Cardiac muscle cell (in vitro differentiated cells and primary cell): ENCODE data around the gene ZMYND8. TPM values are rescaled to one million over a fixed set of nuclear protein-coding genes. Genes with fewer than 3 reads are reported as not detected.
A peak's percentile ranks its signal among the peaks of the same experiment; 100 is the strongest.

Experiments
- DNase-seq, 2 donors: peaks; one replicate each; pipeline versions ENCODE4 v3.0.0 to v3.0.0-alpha.2; 2010 to 2017; ENCODE audit warnings: low read depth in 1 of 2, low spot score in 1 of 2
- H3K27ac ChIP-seq: fragments of 200-600 bp; sonication (generic); 2 replicates; pipeline ENCODE4 v1.5.1; 2016
- H3K27me3 ChIP-seq: fragments of 200-600 bp; sonication (generic); 2 replicates; pipeline ENCODE4 v1.6.0; 2016; ENCODE audit warnings: control low read depth
- H3K36me3 ChIP-seq: fragments of 200-600 bp; sonication (generic); 2 replicates; pipeline ENCODE4 v1.5.1; 2016; ENCODE audit warnings: control low read depth
- H3K4me1 ChIP-seq: fragments of 200-600 bp; sonication (generic); 2 replicates; pipeline ENCODE4 v1.8.1; 2017; ENCODE audit warnings: low read depth, mild to moderate bottlenecking, mixed run types
- H3K4me3 ChIP-seq: fragments of 200-600 bp; sonication (generic); 2 replicates; pipeline ENCODE4 v1.5.1; 2016; ENCODE audit warnings: mild to moderate bottlenecking
- H3K9me3 ChIP-seq: fragments of 200-600 bp; sonication (generic); 2 replicates; pipeline ENCODE4 v1.5.1; 2017; ENCODE audit warnings: low read depth, mild to moderate bottlenecking, control low read depth
- polyA plus RNA-seq: library from polyadenylated mRNA; unstranded; fragments of >200 nt; fragmentation: Nextera tagmentation; extraction: Ambion mirVana; gene quantifications from 2 replicates; pipeline ENCODE4 v1.2.1, GENCODE V29; 2016
- total RNA-seq: library from RNA; depleted of rRNA; stranded (reverse); fragments of >200 nt; gene quantifications from 2 replicates; pipeline ENCODE4 v1.2.3, GENCODE V29; 2016
- TF ChIP-seq, protein P1 (sequence below): IDR thresholded peaks from 2 replicates; pipeline ENCODE4 v1.5.1; 2012; ENCODE audit warnings: low read depth, mild to moderate bottlenecking, low read length

Gene ZMYND8
- total and polyA plus RNA-seq, 2 experiments from 2014 or later: 27.5 to 45.0 TPM

- no peak overlapping the region for H3K27ac ChIP-seq
- no peaks in the 10 kb centered on the region for H3K36me3 ChIP-seq
- no peaks in the 10 kb centered on the region for H3K27me3 ChIP-seq
- no peaks in the 10 kb centered on the region for H3K9me3 ChIP-seq
- H3K4me3 ChIP-seq: no peak overlapping the region
- peaks cover 21% of the 10 kb centered on the region for H3K4me1 ChIP-seq
- no peak for DNase-seq
- TF ChIP-seq, protein P1, sequence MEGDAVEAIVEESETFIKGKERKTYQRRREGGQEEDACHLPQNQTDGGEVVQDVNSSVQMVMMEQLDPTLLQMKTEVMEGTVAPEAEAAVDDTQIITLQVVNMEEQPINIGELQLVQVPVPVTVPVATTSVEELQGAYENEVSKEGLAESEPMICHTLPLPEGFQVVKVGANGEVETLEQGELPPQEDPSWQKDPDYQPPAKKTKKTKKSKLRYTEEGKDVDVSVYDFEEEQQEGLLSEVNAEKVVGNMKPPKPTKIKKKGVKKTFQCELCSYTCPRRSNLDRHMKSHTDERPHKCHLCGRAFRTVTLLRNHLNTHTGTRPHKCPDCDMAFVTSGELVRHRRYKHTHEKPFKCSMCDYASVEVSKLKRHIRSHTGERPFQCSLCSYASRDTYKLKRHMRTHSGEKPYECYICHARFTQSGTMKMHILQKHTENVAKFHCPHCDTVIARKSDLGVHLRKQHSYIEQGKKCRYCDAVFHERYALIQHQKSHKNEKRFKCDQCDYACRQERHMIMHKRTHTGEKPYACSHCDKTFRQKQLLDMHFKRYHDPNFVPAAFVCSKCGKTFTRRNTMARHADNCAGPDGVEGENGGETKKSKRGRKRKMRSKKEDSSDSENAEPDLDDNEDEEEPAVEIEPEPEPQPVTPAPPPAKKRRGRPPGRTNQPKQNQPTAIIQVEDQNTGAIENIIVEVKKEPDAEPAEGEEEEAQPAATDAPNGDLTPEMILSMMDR: no peak
Measured at GRCh38 chr20:47365023-47365764, 8.7 kb upstream of the ZMYND8 start.

- peak overlapping the region; percentile 98 for H3K27ac ChIP-seq
- no peak overlapping the region for H3K4me3 ChIP-seq
- H3K9me3 ChIP-seq: no peaks in the 10 kb centered on the region
- peaks cover 46% of the 10 kb centered on the region for H3K4me1 ChIP-seq
- no peaks in the 10 kb centered on the region for H3K36me3 ChIP-seq
- DNase-seq: no peak
- H3K27me3 ChIP-seq: no peaks in the 10 kb centered on the region
- TF ChIP-seq, protein P1: no peak
Measured at GRCh38 chr20:47362361-47363219, 6.1 kb upstream of the ZMYND8 start.

DNA sequence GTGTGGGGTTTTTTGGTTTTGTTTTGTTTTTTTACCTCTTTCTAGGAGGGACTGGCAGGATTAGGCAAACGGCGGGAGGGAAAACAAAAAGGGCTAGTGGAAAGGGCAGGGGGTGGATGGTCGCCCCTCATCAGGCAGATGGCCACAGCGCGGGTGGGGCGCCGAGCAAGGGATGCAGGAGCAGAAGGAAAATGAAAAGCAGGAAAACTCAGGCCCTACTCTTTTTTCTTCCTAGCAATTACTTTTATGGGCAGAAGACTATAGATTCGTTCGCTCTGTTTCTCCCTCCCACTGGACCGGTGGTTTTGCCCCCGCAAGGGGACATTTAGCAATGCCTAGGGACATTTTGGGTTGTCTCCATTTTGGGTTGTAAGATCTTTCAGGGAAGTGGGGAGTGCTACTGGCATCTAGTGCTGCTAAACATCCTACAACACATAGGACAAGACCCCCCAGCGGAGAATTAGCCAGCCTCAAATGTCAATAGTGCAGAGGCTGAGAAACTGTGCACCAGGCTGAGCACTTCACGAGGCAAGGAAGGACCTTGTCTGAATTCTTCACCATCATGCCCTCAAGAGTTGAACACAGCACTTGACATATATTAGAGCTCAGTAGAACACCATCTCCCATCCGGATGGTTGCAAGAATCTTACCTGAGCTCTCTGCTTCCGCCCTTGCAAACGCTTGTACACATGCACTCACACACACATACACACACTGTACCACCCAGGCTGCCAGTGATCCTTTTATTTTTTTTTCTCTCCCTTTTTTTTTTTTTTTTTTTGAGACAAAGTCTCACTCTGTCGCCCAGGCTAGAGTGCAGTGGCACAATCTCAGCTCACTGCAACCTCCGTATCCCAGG is 4.8 kb upstream of the ZMYND8 start:
- H3K4me3 ChIP-seq: no peak overlapping the region
- H3K4me1 ChIP-seq: peaks cover 57% of the 10 kb centered on the region
- DNase-seq: no peak

DNA sequence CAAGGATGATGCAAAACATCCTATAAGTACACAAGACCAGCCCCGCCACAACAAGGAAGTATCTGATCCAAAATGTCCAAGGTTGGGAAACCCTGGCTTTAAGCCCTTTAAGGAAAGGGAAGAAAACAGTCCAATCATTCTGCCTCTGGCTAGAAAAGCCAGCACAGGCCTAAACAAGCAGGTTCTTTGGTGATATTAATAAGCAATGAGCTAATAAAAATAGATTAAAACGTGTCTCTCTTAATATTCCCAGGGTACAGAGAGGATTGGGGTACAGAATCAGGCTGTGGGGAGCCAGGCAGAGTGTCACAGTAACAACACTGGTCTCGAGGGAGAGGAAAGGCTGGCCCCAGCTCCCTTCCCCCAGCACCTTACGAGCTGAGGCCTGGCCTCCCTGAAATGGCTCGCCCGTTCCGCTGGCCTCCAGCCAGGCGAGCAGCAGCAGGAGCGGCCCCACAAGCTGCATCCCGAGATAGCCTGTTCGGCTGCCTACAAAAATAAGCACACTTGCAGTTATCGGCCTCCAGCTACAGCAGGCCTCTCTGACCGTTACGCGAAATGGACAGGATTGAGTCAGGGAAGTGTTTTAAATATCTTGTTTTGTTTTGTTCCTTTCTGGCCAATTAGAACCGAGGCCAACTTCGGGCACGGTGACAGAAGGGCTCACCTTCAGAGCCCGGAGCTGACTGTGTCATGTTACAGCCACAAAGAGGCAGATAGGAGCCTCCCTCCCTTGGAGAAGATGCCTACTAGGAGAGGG is 4.0 kb upstream of the ZMYND8 start:
- no peaks in the 10 kb centered on the region for H3K27me3 ChIP-seq
- TF ChIP-seq, protein P1: no peak
- peaks cover 64% of the 10 kb centered on the region for H3K4me1 ChIP-seq
- no peaks in the 10 kb centered on the region for H3K36me3 ChIP-seq
- H3K4me3 ChIP-seq: no peak overlapping the region
- DNase-seq: peak; percentile 93 to 97
- H3K9me3 ChIP-seq: no peaks in the 10 kb centered on the region
- peak overlapping the region; percentile 98 for H3K27ac ChIP-seq

More for the DNA sequence above, 4.8 kb upstream of the ZMYND8 start:
- Histone ChIP-seq H3K36me3 (no peaks in the 10 kb centered on the region), H3K27ac (peak overlapping the region; percentile 98), H3K9me3 (no peaks in the 10 kb centered on the region), H3K27me3 (no peaks in the 10 kb centered on the region)
- TF ChIP-seq, protein P1: no peak
